GM12878 (cell line): Measurements from ENCODE around the gene RYR2. TPM values are rescaled to one million over a fixed set of nuclear protein-coding genes. Genes with fewer than 3 reads are reported as not detected.

Source experiments
- GABPA ChIP-seq: IDR thresholded peaks from 2 replicates; pipeline ENCODE4 v1.6.1; 2014; ENCODE audit warnings: antibody characterized with exemption, low read depth, mild to moderate bottlenecking, inconsistent platforms
- MEF2A ChIP-seq: IDR thresholded peaks from 2 replicates; pipeline ENCODE4 v1.6.1; 2011; ENCODE audit warnings: low read depth, mild to moderate bottlenecking, low read length, moderate library complexity; ENCODE audit not compliant: insufficient read depth
- MLLT1 ChIP-seq: fragments of 450-650 bp; IDR thresholded peaks from 2 replicates; pipeline ENCODE4 v1.6.1; 2016; ENCODE audit warnings: mild to moderate bottlenecking
- PKNOX1 ChIP-seq: fragments of 450-650 bp; IDR thresholded peaks from 2 replicates; pipeline ENCODE4 v1.6.1; 2016; ENCODE audit warnings: mild to moderate bottlenecking
- RAD21 ChIP-seq: IDR thresholded peaks from 2 replicates; pipeline ENCODE4 v1.6.1; 2011; ENCODE audit warnings: mild to moderate bottlenecking, low read depth, low read length, moderate library complexity; ENCODE audit not compliant: insufficient read depth
- TAF1 ChIP-seq: IDR thresholded peaks from 2 replicates; pipeline ENCODE4 v1.6.1; 2011; ENCODE audit warnings: mild to moderate bottlenecking, low read depth, low read length, borderline replicate concordance
- ZNF207 ChIP-seq: fragments of 450-650 bp; IDR thresholded peaks from 2 replicates; pipeline ENCODE4 v1.6.1; 2014; ENCODE audit warnings: antibody characterized with exemption, mild to moderate bottlenecking, borderline replicate concordance
- polyA plus RNA-seq, 11 experiments: library from polyadenylated mRNA; depleted of rRNA in 4 of 11; unstranded in 6 of 11; stranded (reverse) in 5 of 11; fragments of >200 nt; fragmentation: Nextera tagmentation in 4 of 11; fragmentation: Illumina TruSeq in 1 of 11; extraction: Ambion mirVana in 4 of 11; extraction: Trizol in 1 of 11; gene quantifications; 1 replicate in 1 of 11; 2 replicates in 10 of 11; pipeline versions ENCODE4 v1.2.1 to v1.2.3, GENCODE V29; 2011 to 2016; ENCODE audit warnings: inconsistent platforms in 2 of 11, missing spikeins in 2 of 11, low read depth in 1 of 11
- total RNA-seq, 4 experiments: library from RNA; depleted of rRNA in 3 of 4; stranded (reverse); fragments of >200 nt in 3 of 4; fragmentation: Illumina TruSeq in 1 of 4; extraction: Trizol in 1 of 4; gene quantifications; 2 replicates each; pipeline versions ENCODE4 v1.2.1 to v1.2.3, GENCODE V29; 2013 to 2021
- TF ChIP-seq, protein P1 (sequence below): fragments of 450-650 bp; formaldehyde crosslinking; IDR thresholded peaks from 2 replicates; pipeline ENCODE4 v1.4.0; 2022; ENCODE audit warnings: mild to moderate bottlenecking, moderate library complexity

RYR2 gene
- total and polyA plus RNA-seq, 10 of the 15 experiments (the other 5 are each of a cell fraction or from before 2014, with no cell fraction given): 0.01 to 0.04 TPM; not detected in 8

- no peak for TF ChIP-seq MLLT1
- TF ChIP-seq GABPA: no peak
- TF ChIP-seq, protein P1, sequence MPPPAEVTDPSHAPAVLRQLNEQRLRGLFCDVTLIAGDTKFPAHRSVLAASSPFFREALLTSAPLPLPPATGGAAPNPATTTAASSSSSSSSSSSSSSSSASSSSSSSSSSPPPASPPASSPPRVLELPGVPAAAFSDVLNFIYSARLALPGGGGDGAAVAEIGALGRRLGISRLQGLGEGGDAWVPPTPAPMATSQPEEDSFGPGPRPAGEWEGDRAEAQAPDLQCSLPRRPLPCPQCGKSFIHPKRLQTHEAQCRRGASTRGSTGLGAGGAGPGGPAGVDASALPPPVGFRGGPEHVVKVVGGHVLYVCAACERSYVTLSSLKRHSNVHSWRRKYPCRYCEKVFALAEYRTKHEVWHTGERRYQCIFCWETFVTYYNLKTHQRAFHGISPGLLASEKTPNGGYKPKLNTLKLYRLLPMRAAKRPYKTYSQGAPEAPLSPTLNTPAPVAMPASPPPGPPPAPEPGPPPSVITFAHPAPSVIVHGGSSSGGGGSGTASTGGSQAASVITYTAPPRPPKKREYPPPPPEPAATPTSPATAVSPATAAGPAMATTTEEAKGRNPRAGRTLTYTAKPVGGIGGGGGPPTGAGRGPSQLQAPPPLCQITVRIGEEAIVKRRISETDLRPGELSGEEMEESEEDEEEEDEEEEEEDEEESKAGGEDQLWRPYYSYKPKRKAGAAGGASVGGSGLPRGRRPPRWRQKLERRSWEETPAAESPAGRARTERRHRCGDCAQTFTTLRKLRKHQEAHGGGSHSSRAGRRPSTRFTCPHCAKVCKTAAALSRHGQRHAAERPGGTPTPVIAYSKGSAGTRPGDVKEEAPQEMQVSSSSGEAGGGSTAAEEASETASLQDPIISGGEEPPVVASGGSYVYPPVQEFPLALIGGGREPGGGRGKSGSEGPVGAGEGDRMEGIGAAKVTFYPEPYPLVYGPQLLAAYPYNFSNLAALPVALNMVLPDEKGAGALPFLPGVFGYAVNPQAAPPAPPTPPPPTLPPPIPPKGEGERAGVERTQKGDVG (CRISPR knock-in tag): no peak
- TF ChIP-seq TAF1: no peak
- no peak for TF ChIP-seq PKNOX1
- no peak for TF ChIP-seq RAD21
- TF ChIP-seq ZNF207: no peak
- no peak for TF ChIP-seq MEF2A
- TF ChIP-seq, all 136 proteins: peak for 0
Observed at GRCh38 chr1:237684236-237684635, 642.3 kb downstream of the RYR2 start (continued).
